ENCODE data around the gene EGFL7.

- TF ChIP-seq, protein P1, sequence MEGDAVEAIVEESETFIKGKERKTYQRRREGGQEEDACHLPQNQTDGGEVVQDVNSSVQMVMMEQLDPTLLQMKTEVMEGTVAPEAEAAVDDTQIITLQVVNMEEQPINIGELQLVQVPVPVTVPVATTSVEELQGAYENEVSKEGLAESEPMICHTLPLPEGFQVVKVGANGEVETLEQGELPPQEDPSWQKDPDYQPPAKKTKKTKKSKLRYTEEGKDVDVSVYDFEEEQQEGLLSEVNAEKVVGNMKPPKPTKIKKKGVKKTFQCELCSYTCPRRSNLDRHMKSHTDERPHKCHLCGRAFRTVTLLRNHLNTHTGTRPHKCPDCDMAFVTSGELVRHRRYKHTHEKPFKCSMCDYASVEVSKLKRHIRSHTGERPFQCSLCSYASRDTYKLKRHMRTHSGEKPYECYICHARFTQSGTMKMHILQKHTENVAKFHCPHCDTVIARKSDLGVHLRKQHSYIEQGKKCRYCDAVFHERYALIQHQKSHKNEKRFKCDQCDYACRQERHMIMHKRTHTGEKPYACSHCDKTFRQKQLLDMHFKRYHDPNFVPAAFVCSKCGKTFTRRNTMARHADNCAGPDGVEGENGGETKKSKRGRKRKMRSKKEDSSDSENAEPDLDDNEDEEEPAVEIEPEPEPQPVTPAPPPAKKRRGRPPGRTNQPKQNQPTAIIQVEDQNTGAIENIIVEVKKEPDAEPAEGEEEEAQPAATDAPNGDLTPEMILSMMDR (IDR thresholded peaks at IDR 0.05), result no peak
- no peak for TF ChIP-seq POLR2AphosphoS5 (IDR thresholded peaks at IDR 0.05; ENCODE audit: insufficient read depth in 1 of 2, low read depth in 1 of 2)
Measured at GRCh38 chr9:136650021-136650420, 12.7 kb upstream of the EGFL7 start.

Data from vagina (tissue), 2 donors.